Fibroblast of lung (primary cell): ENCODE results near the gene TMEM92. TPM values are rescaled to one million over a fixed set of nuclear protein-coding genes. Genes with fewer than 3 reads are reported as not detected.

Experiments used
- DNase-seq, 2 donors: peaks; one replicate each; pipeline versions ENCODE4 v3.0.0 to v3.0.0-alpha.2; 2010; ENCODE audit warnings: low read depth in 2 of 2
- H2AFZ ChIP-seq: 2 replicates; pipeline ENCODE4 v1.5.1; 2012; ENCODE audit warnings: low read length, control low read depth, inconsistent platforms
- H3K27ac ChIP-seq: 2 replicates; pipeline ENCODE4 v1.5.1; 2011; ENCODE audit warnings: low read length, control low read depth; ENCODE audit not compliant: insufficient read depth
- H3K27me3 ChIP-seq: 2 replicates; pipeline ENCODE4 v1.5.1; 2011; ENCODE audit warnings: mild to moderate bottlenecking, low read length; ENCODE audit not compliant: control insufficient read depth, insufficient read depth
- H3K36me3 ChIP-seq: 2 replicates; pipeline ENCODE4 v1.5.1; 2011; ENCODE audit warnings: low read length; ENCODE audit not compliant: control insufficient read depth, insufficient read depth
- H3K4me1 ChIP-seq: 2 replicates; pipeline ENCODE4 v1.5.1; 2011; ENCODE audit warnings: low read length; ENCODE audit not compliant: control insufficient read depth, insufficient read depth; ENCODE audit errors: extremely low read depth
- H3K4me2 ChIP-seq: 2 replicates; pipeline ENCODE4 v1.5.1; 2011; ENCODE audit warnings: low read length, control low read depth; ENCODE audit not compliant: insufficient read depth; ENCODE audit errors: extremely low read depth
- H3K4me3 ChIP-seq, 4 experiments: fragments of 200-600 bp in 1 of 4; sonication (generic) in 1 of 4; replicated peaks in 1 of 4; 2 replicates each; pipeline ENCODE4 v1.5.1; 2011 to 2016; ENCODE audit warnings: low read length in 4 of 4, low read depth in 3 of 4, mild to moderate bottlenecking in 3 of 4, control low read depth in 2 of 4, inconsistent platforms in 1 of 4, mixed read lengths in 1 of 4; ENCODE audit not compliant: insufficient read depth in 1 of 4; ENCODE audit errors: control extremely low read depth in 1 of 4
- H3K79me2 ChIP-seq: 2 replicates; pipeline ENCODE4 v1.5.1; 2012; ENCODE audit warnings: mild to moderate bottlenecking, low read length, inconsistent platforms; ENCODE audit not compliant: control insufficient read depth, insufficient read depth
- H3K9ac ChIP-seq: 2 replicates; pipeline ENCODE4 v1.5.1; 2011; ENCODE audit warnings: mild to moderate bottlenecking, low read length, control low read depth; ENCODE audit not compliant: insufficient read depth
- H3K9me3 ChIP-seq: 2 replicates; pipeline ENCODE4 v1.5.1; 2012; ENCODE audit warnings: low read depth, low read length; ENCODE audit not compliant: control insufficient read depth, insufficient read depth
- H4K20me1 ChIP-seq: 2 replicates; pipeline ENCODE4 v1.5.1; 2011; ENCODE audit warnings: low read length; ENCODE audit not compliant: control insufficient read depth, insufficient read depth; ENCODE audit errors: extremely low read depth
- EZH2 ChIP-seq: IDR thresholded peaks from 2 replicates; pipeline ENCODE4 v1.5.1; 2012; ENCODE audit warnings: low read length, control low read depth, mild to moderate bottlenecking; ENCODE audit errors: missing control alignments
- polyA plus RNA-seq, 2 donors: library from polyadenylated mRNA; depleted of rRNA in 1 of 2; stranded (reverse) in 1 of 2; unstranded in 1 of 2; fragments of >200 nt; gene quantifications; 2 replicates each; pipeline ENCODE4 v1.2.1, GENCODE V29; 2011 to 2012; ENCODE audit warnings: missing spikeins in 1 of 2
- total RNA-seq: library from RNA; depleted of rRNA; stranded (reverse); fragments of >200 nt; gene quantifications from 2 replicates; pipeline ENCODE4 v1.2.1, GENCODE V29; 2014
- TF ChIP-seq, protein P1 (sequence below), 2 donors: IDR thresholded peaks in 1 of 2; conservative IDR thresholded peaks in 1 of 2; 1 replicate in 1 of 2; 2 replicates in 1 of 2; pipeline ENCODE4 v1.5.1; 2011 to 2012; ENCODE audit warnings: low read length in 2 of 2, control low read depth in 1 of 2, inconsistent platforms in 1 of 2, low read depth in 1 of 2, mild to moderate bottlenecking in 1 of 2

The TMEM92 gene
- total and polyA plus RNA-seq, 2 donors (not counting 1 experiment from before 2014, with no cell fraction given): under 0.01 to 0.05 TPM

DNA sequence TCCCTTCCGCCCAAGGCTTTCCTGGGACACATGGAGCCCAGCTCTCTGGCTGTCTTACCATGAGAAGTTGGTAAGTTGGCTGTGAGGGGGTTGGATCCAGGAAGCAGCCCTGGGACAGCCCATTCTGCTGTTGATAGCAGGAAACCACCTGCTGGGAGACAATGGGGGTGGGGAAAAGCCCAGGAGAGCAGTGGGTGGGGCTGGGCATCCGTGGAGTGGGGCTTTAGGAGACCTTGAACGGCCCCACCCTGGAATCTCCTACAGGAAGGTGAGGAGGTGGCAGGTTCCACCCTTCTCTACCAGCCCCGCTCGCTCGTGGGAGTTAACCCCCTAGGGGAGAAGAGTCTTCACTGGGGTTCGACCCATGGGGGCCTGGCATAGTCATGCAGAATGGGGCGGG is 5.8 kb downstream of the TMEM92 start:
- H3K4me3 ChIP-seq: no peak overlapping the region
- no peaks in the 10 kb centered on the region for H4K20me1 ChIP-seq
- H3K9ac ChIP-seq: no peak overlapping the region
- H3K4me2 ChIP-seq: no peak overlapping the region
- no peaks in the 10 kb centered on the region for H3K9me3 ChIP-seq
- H3K27ac ChIP-seq: no peak overlapping the region
- no peak for TF ChIP-seq EZH2
- TF ChIP-seq, protein P1, sequence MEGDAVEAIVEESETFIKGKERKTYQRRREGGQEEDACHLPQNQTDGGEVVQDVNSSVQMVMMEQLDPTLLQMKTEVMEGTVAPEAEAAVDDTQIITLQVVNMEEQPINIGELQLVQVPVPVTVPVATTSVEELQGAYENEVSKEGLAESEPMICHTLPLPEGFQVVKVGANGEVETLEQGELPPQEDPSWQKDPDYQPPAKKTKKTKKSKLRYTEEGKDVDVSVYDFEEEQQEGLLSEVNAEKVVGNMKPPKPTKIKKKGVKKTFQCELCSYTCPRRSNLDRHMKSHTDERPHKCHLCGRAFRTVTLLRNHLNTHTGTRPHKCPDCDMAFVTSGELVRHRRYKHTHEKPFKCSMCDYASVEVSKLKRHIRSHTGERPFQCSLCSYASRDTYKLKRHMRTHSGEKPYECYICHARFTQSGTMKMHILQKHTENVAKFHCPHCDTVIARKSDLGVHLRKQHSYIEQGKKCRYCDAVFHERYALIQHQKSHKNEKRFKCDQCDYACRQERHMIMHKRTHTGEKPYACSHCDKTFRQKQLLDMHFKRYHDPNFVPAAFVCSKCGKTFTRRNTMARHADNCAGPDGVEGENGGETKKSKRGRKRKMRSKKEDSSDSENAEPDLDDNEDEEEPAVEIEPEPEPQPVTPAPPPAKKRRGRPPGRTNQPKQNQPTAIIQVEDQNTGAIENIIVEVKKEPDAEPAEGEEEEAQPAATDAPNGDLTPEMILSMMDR (conservative IDR thresholded peaks at IDR 0.05 in 1 of 2, IDR thresholded peaks at IDR 0.05 in 1 of 2; ENCODE audit: low read depth in 1 of 2, low read length in 2 of 2): no peak
- H3K79me2 ChIP-seq: no peaks in the 10 kb centered on the region
- no peak overlapping the region for H2AFZ ChIP-seq
- no peak for DNase-seq
- peaks cover 5% of the 10 kb centered on the region for H3K4me1 ChIP-seq
- H3K36me3 ChIP-seq: peaks cover 2% of the 10 kb centered on the region
- no peaks in the 10 kb centered on the region for H3K27me3 ChIP-seq

DNA sequence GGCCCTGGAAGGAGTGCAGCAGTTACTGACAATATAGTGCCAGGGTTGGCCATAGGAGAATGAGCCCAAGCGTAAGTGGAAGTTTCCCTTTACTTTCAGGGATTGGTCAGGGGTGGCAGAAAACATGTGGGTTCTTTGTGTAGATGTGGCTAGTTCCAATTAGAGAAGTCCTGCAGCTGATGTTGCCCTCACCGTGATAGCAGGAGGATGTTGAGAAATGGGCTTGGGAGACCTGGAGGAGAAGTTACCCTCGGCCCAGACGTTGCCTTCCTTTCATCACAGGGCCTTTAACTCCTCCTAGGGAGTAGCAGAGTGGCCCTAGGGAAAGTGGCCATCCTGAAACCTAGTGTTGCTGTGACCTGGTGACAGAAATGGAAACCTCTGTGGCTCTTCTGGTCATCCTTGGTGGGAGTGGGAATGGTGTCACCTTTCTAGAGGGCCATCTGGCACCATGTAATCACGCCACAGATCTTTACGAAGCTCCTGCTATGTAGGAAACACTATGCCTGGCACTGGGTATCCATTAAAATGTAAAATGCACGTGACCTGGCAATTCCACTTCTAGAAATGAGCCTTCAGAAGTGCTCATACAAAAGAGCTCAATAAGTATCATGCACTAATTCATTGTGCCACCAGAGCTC is 6.7 kb downstream of the TMEM92 start:
- peaks cover 5% of the 10 kb centered on the region for H3K4me1 ChIP-seq
- no peaks in the 10 kb centered on the region for H3K9me3 ChIP-seq
- no peak overlapping the region for H3K4me3 ChIP-seq
- H4K20me1 ChIP-seq: no peaks in the 10 kb centered on the region
- no peak overlapping the region for H3K4me2 ChIP-seq
- no peak overlapping the region for H3K27ac ChIP-seq
- H3K27me3 ChIP-seq: no peaks in the 10 kb centered on the region
- H3K9ac ChIP-seq: no peak overlapping the region
- H3K79me2 ChIP-seq: no peaks in the 10 kb centered on the region
- DNase-seq: no peak
- H3K36me3 ChIP-seq: peaks cover 2% of the 10 kb centered on the region
- no peak overlapping the region for H2AFZ ChIP-seq
- TF ChIP-seq, protein P1 (conservative IDR thresholded peaks at IDR 0.05 in 1 of 2, IDR thresholded peaks at IDR 0.05 in 1 of 2; ENCODE audit: low read depth in 1 of 2, low read length in 2 of 2): no peak
- no peak for TF ChIP-seq EZH2

DNA sequence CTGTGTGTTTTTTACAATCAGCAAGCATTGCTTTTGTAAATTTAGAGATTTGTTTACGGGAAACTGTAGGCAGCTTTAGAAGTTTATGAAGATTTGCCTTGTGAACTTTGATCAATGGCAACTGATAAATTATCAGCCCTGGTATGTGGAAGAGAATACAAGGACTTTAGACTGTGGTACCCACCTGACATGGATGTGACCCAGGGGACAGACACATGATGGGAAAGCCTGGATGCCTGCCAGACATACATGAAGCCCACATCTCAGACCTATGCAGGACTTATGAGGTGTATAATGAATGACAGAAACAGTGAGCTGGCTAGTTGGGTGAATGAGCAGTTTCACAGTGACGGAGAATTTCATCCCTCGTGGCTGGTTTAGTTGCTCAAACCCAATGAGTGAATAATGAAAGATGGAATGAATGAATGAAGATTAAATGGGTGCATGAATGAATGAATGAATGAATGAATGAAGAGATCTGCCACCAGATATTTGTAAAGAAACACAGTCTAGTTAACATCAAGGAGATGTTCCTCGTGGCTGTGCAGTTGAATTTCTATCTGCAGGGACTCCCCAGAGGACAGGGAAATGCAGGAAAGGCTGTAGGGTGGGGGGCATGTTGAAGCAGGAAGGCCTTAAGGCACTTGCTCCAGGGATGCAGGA is 7.6 kb downstream of the TMEM92 start:
- H4K20me1 ChIP-seq: no peaks in the 10 kb centered on the region
- H3K4me2 ChIP-seq: no peak overlapping the region
- H3K9me3 ChIP-seq: no peaks in the 10 kb centered on the region
- TF ChIP-seq EZH2: no peak
- TF ChIP-seq, protein P1 (conservative IDR thresholded peaks at IDR 0.05 in 1 of 2, IDR thresholded peaks at IDR 0.05 in 1 of 2; ENCODE audit: low read depth in 1 of 2, low read length in 2 of 2): no peak
- no peak overlapping the region for H3K4me3 ChIP-seq
- peaks cover 5% of the 10 kb centered on the region for H3K4me1 ChIP-seq
- H3K36me3 ChIP-seq: peaks cover 2% of the 10 kb centered on the region
- DNase-seq: no peak
- H3K27ac ChIP-seq: no peak overlapping the region
- H3K9ac ChIP-seq: no peak overlapping the region
- no peaks in the 10 kb centered on the region for H3K27me3 ChIP-seq
- no peaks in the 10 kb centered on the region for H3K79me2 ChIP-seq
- H2AFZ ChIP-seq: no peak overlapping the region
